H1 (cell line): ENCODE measurements around the gene ZNF184.

Experiments used
- BRCA1 ChIP-seq: IDR thresholded peaks from 2 replicates; pipeline ENCODE4 v1.6.1; 2012; ENCODE audit warnings: low read depth, low read length, improper control_type of control experiment
- CREB1 ChIP-seq: IDR thresholded peaks from 2 replicates; pipeline ENCODE4 v1.6.1; 2012; ENCODE audit warnings: inconsistent platforms
- NANOG ChIP-seq: IDR thresholded peaks from 2 replicates; pipeline ENCODE4 v1.6.1; 2011; ENCODE audit warnings: low read length, low read depth, mild to moderate bottlenecking, inconsistent platforms; ENCODE audit not compliant: insufficient read depth, poor library complexity, severe bottlenecking
- POLR2A ChIP-seq, 2 experiments: IDR thresholded peaks; 1 replicate in 1 of 2; 2 replicates in 1 of 2; pipeline ENCODE4 v1.6.1; 2011; ENCODE audit warnings: low read depth in 2 of 2, low read length in 2 of 2, mild to moderate bottlenecking in 2 of 2; ENCODE audit errors: control extremely low read depth in 1 of 2
- POLR2AphosphoS5 ChIP-seq: IDR thresholded peaks from 2 replicates; pipeline ENCODE4 v1.6.1; 2011; ENCODE audit warnings: low read depth, low read length
- RAD21 ChIP-seq, 2 experiments: IDR thresholded peaks in 1 of 2; conservative IDR thresholded peaks in 1 of 2; 2 replicates each; pipeline ENCODE4 v1.6.1; 2011; ENCODE audit warnings: low read depth in 2 of 2, low read length in 2 of 2, improper control_type of control experiment in 1 of 2, inconsistent platforms in 1 of 2, mild to moderate bottlenecking in 1 of 2, moderate library complexity in 1 of 2
- RFX5 ChIP-seq: IDR thresholded peaks from 2 replicates; pipeline ENCODE4 v1.6.1; 2011; ENCODE audit warnings: low read depth, low read length, improper control_type of control experiment, borderline replicate concordance
- SP1 ChIP-seq: IDR thresholded peaks from 2 replicates; pipeline ENCODE4 v1.6.1; 2011; ENCODE audit warnings: low read depth, low read length
- TAF1 ChIP-seq: IDR thresholded peaks from 2 replicates; pipeline ENCODE4 v1.6.1; 2011; ENCODE audit warnings: mild to moderate bottlenecking, low read depth, low read length
- TBP ChIP-seq: IDR thresholded peaks from 2 replicates; pipeline ENCODE4 v1.6.1; 2011; ENCODE audit warnings: low read depth, low read length, improper control_type of control experiment
- USF2 ChIP-seq: IDR thresholded peaks from 2 replicates; pipeline ENCODE4 v1.6.1; 2011; ENCODE audit warnings: low read length, improper control_type of control experiment
- TF ChIP-seq, protein P1 (sequence below), 3 experiments: IDR thresholded peaks; 1 replicate in 2 of 3; 2 replicates in 1 of 3; pipeline versions ENCODE4 v1.5.1 to v1.6.1; 2011; ENCODE audit warnings: low read length in 3 of 3, mild to moderate bottlenecking in 3 of 3, inconsistent platforms in 2 of 3, low read depth in 1 of 3, moderate library complexity in 1 of 3; ENCODE audit not compliant: insufficient read depth in 1 of 3; ENCODE audit errors: control extremely low read depth in 1 of 3
- TF ChIP-seq, protein P2 (sequence below): IDR thresholded peaks from 2 replicates; pipeline ENCODE4 v1.6.1; 2011; ENCODE audit warnings: low read depth, mild to moderate bottlenecking, low read length; ENCODE audit not compliant: insufficient read depth

GRCh38 chr6:27414996-27415395, 57.9 kb downstream of the ZNF184 start:
- TF ChIP-seq, protein P1, sequence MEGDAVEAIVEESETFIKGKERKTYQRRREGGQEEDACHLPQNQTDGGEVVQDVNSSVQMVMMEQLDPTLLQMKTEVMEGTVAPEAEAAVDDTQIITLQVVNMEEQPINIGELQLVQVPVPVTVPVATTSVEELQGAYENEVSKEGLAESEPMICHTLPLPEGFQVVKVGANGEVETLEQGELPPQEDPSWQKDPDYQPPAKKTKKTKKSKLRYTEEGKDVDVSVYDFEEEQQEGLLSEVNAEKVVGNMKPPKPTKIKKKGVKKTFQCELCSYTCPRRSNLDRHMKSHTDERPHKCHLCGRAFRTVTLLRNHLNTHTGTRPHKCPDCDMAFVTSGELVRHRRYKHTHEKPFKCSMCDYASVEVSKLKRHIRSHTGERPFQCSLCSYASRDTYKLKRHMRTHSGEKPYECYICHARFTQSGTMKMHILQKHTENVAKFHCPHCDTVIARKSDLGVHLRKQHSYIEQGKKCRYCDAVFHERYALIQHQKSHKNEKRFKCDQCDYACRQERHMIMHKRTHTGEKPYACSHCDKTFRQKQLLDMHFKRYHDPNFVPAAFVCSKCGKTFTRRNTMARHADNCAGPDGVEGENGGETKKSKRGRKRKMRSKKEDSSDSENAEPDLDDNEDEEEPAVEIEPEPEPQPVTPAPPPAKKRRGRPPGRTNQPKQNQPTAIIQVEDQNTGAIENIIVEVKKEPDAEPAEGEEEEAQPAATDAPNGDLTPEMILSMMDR (IDR thresholded peaks at IDR 0.05; ENCODE audit: control extremely low read depth in 1 of 3, insufficient read depth in 1 of 3, low read depth in 1 of 3, low read length in 3 of 3): no peak
- TF ChIP-seq POLR2AphosphoS5 (no peak), RAD21 (IDR thresholded peaks at IDR 0.05 in 1 of 2, conservative IDR thresholded peaks at IDR 0.05 in 1 of 2; ENCODE audit: low read depth in 2 of 2, low read length in 2 of 2) (no peak), SP1 (no peak), BRCA1 (no peak), RFX5 (no peak), TBP (no peak), USF2 (no peak), NANOG (no peak), CREB1 (no peak), POLR2A (IDR thresholded peaks at IDR 0.05; ENCODE audit: control extremely low read depth in 1 of 2, low read depth in 2 of 2, low read length in 2 of 2) (no peak), TAF1 (no peak)
- TF ChIP-seq, protein P2, sequence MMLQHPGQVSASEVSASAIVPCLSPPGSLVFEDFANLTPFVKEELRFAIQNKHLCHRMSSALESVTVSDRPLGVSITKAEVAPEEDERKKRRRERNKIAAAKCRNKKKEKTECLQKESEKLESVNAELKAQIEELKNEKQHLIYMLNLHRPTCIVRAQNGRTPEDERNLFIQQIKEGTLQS: no peak
